HT-29 (cell line): ENCODE results near the gene IFNK. TPM values are rescaled to one million over a fixed set of nuclear protein-coding genes. Genes with fewer than 3 reads are reported as not detected.

Experiments used
- DNase-seq: peaks from one replicate; pipeline ENCODE4 v3.0.0-alpha.2; 2015; ENCODE audit warnings: low spot score
- total RNA-seq: library from RNA; depleted of rRNA; stranded (reverse); fragments of >200 nt; shearing (Covaris generic); gene quantifications from 2 replicates; pipeline ENCODE4 v1.2.3, GENCODE V29; 2014

Gene IFNK
- total RNA-seq, 1 experiment from 2014 or later, result not detected

- no peak for DNase-seq
Observed at GRCh38 chr9:27538647-27539046, 14.6 kb downstream of the IFNK start.

- no peak for DNase-seq
Observed at GRCh38 chr9:27539479-27540441, 15.7 kb downstream of the IFNK start.

- no peak for DNase-seq
Observed at GRCh38 chr9:27540502-27540901, 16.4 kb downstream of the IFNK start.

- DNase-seq, result no peak
Observed at GRCh38 chr9:27541740-27542139, 17.6 kb downstream of the IFNK start.

GRCh38 chr9:27542508-27542907, 18.4 kb downstream of the IFNK start:
- DNase-seq, result no peak

GRCh38 chr9:27545471-27545870, 21.4 kb downstream of the IFNK start:
- no peak for DNase-seq

- DNase-seq, result peak; percentile 55
Observed at GRCh38 chr9:27548055-27548741, 24.1 kb downstream of the IFNK start.

- no peak for DNase-seq
Observed at GRCh38 chr9:27549196-27549755, 25.2 kb downstream of the IFNK start.

GRCh38 chr9:27554712-27555111, 30.6 kb downstream of the IFNK start:
- no peak for DNase-seq

- DNase-seq, result no peak
Observed at GRCh38 chr9:27556470-27556869, 32.4 kb downstream of the IFNK start.

- no peak for DNase-seq
Observed at GRCh38 chr9:27558307-27558706, 34.2 kb downstream of the IFNK start.

- DNase-seq, result no peak
Observed at GRCh38 chr9:27560457-27560856, 36.4 kb downstream of the IFNK start.

GRCh38 chr9:27561685-27562084, 37.6 kb downstream of the IFNK start:
- DNase-seq, result peak; percentile 25

- DNase-seq, result no peak
Observed at GRCh38 chr9:27563738-27564430, 39.8 kb downstream of the IFNK start.

- DNase-seq, result no peak
Observed at GRCh38 chr9:27564670-27565069, 40.6 kb downstream of the IFNK start.

- no peak for DNase-seq
Observed at GRCh38 chr9:27565696-27566095, 41.6 kb downstream of the IFNK start.

- DNase-seq, result no peak
Observed at GRCh38 chr9:27566118-27566517, 42.0 kb downstream of the IFNK start.

GRCh38 chr9:27569406-27569805, 45.3 kb downstream of the IFNK start:
- peak; percentile 26 for DNase-seq

GRCh38 chr9:27571011-27571410, 46.9 kb downstream of the IFNK start:
- DNase-seq, result no peak

- no peak for DNase-seq
Observed at GRCh38 chr9:27572061-27572460, 48.0 kb downstream of the IFNK start.

GRCh38 chr9:27572566-27572917, 48.5 kb downstream of the IFNK start:
- peak; percentile 51 for DNase-seq
